Omental fat pad (tissue), 4 donors: ENCODE results near the gene METTL3. TPM values are rescaled to one million over a fixed set of nuclear protein-coding genes. Genes with fewer than 3 reads are reported as not detected.

Experiments
- ATAC-seq: fragments of 150-250 bp; one replicate; pipeline ENCODE4 v1.9.1; 2016; ENCODE audit warnings: mild to moderate bottlenecking, moderate library complexity; ENCODE audit not compliant: low FRiP score
- DNase-seq: peaks from one replicate; pipeline ENCODE4 v3.0.0-alpha.2; 2019; ENCODE audit warnings: low spot score
- total RNA-seq, 4 donors: library from RNA; depleted of rRNA; stranded (reverse); fragments of >200 nt; gene quantifications; one replicate each; pipeline ENCODE4 v1.1.0, GENCODE V29; 2016
- TF ChIP-seq, protein P1 (sequence below), 3 donors: fragments of 450-650 bp; IDR thresholded peaks; one replicate each; pipeline ENCODE4 v1.5.1; 2016 to 2017; ENCODE audit warnings: antibody characterized with exemption in 3 of 3, mild to moderate bottlenecking in 3 of 3, moderate library complexity in 2 of 3

Gene METTL3
- total RNA-seq, 4 donors from 2014 or later: 39.5 to 71.4 (median 47.4) TPM

DNA sequence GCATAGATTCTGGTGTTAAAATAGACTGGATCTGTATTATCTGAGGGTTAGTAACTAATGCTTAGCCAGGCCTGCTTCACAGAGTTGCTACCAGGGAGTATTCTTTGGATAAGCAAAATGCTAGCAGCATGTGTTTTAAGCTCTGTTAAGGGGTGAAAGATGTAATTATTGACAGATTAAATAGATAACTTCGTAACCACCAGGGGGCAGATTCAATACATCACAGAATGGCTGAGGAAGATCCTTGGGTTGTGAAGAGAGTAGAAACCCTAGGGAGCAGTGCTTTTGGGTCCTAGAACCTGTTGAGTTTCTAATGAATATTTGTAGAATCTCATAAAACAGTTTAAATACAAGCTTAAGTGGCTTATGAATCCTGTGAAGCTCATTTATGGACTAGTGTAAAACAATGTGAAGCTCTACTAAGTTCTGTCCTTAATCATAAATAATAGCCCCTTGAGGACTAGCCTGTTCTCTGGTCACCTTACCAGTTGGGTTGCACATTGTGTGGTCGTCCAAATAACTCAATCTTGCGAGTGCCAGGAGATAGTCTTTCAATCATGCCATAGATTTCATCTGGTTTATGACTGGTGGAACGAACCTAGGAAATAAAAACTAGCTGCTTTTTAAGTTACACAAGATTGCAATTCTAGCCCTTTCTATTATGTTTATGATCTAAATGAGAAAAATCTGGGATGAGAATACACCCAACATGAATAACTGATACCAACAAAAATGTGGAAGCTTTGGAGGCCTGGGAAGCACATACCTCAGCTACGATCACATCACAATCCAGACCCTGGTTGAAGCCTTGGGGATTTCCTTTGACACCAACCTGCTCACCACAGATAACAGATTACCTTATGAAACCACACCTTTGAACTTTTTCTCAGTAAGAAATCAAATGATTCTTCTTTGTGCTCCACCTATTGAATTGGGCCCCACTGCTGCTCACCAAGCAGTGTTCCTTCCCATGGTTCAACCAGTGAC is 12.3 kb downstream of the METTL3 start:
- no peak for ATAC-seq
- TF ChIP-seq, protein P1, sequence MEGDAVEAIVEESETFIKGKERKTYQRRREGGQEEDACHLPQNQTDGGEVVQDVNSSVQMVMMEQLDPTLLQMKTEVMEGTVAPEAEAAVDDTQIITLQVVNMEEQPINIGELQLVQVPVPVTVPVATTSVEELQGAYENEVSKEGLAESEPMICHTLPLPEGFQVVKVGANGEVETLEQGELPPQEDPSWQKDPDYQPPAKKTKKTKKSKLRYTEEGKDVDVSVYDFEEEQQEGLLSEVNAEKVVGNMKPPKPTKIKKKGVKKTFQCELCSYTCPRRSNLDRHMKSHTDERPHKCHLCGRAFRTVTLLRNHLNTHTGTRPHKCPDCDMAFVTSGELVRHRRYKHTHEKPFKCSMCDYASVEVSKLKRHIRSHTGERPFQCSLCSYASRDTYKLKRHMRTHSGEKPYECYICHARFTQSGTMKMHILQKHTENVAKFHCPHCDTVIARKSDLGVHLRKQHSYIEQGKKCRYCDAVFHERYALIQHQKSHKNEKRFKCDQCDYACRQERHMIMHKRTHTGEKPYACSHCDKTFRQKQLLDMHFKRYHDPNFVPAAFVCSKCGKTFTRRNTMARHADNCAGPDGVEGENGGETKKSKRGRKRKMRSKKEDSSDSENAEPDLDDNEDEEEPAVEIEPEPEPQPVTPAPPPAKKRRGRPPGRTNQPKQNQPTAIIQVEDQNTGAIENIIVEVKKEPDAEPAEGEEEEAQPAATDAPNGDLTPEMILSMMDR (IDR thresholded peaks at IDR 0.05): peak in 1 of 3 donors; percentile 17
- no peak for DNase-seq

DNA sequence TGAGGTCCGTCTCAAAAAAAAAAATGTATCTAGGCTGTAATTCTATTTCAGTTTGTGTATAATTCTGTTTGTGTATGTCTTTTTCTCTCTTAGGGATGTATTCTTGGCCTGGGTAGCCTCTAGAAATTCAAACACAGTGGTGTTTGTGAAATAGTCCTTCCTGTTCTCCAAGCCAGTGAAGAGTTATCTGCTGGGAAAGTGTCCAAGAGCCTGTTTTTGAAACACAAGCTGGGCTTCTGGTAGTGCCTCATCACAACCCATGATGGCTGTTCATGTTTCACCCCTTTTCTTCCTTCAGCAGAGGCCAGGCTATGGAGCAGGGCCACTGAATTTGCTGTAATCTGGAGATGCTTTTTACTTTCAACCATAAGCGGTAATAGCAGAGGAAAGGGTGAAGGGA is 14.7 kb downstream of the METTL3 start:
- TF ChIP-seq, protein P1 (IDR thresholded peaks at IDR 0.05): no peak
- no peak for ATAC-seq
- DNase-seq: no peak

DNA sequence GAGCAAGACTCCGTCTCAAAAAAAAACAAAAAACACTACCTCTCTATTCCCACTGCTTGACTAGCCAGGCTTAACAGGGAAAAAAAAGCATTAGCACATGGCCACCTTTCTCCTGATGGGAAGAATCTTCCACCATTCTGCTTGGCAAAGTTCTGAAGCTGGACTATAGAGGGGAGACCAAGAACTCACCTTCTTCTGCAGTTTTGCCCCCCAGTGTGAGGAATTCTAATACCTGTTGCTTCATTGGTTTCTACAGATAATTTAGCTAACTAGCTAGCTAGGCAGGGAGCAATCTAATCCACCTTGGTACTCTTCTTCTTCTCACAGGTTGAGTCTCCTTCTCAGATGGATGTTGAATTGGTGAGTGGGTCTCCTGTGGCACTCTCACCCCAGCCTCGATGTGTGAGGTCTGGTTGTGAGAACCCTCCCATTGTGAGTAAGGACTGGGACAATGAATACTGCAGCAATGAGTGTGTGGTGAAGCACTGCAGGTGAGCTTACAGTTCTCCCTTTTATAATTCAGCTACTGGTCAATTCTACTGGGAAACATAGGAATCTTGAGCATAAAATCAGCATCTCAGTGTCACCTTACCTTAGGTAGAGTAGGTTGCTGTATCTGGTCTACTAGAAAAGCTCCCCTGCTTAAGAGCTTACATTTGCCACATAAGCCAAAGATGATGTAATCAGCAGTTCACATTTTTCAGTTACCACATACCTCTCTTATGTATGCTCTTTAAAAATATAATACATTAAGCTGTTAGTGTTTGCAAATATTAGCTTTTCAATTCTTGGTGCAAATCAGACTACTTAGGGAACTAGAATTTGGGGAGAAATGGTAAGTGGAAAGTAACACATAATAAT is 16.0 kb downstream of the METTL3 start:
- TF ChIP-seq, protein P1 (IDR thresholded peaks at IDR 0.05): no peak
- ATAC-seq (no peak), DNase-seq (no peak)

DNA sequence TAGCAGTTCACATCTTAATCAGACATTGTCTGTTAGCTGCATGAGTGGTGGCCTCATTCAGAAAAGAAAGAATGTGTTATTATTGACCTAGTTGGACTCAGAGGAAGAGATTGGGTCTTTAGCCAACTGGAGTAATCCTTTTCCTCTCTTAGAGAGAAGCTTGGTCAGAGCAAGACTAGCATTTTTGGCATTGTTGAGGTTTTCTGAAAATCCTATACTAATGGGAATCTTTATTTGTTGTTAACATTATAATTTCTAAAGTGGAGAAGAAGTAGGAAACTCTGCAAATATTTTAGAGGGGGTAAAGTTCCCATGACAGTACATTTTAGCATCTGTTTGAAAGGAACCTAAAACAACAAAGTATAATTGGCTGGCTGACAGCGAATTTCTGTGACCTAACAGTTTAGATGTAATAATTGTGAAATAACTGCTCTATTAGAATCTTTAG is 24.5 kb downstream of the METTL3 start:
- ATAC-seq: no peak
- TF ChIP-seq, protein P1 (IDR thresholded peaks at IDR 0.05): no peak
- DNase-seq: no peak

DNA sequence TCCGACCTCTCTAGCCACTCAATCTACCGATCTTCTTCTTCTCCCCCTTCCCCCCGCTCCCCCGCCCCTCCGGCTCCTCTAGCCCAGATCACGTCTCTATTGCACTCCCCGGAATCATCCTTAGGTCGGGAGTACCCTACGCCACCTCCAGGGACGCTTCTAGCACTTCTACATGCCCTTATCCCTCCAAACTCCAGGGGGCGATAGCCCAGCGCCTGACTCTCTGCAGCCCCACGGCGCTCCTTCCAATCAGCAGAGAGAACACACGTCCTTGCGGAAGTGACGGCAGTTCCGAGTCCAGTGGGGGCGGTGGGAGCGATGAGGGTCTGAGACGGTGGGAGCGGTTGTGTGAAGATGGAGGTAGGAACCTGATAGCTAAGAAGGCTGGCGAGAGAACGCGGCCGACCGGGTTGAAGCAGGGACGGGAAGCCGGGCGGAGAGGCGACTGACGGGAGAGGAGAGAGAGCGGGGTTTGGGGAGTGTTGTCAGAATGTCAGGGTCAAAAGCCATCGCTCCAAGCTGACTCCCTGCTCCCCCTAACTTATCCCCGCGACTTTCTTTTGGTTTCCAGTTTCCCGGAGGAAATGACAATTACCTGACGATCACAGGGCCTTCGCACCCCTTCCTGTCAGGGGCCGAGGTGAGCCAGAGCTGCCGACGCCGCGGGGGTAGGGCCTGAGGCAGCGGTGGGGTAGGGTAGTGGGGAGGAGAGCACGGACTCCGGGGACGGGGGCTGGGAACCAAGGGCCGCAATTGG is 34.0 kb downstream of the METTL3 start, which contains the start of the genes RAB2B and TOX4:
RAB2B (minus strand) TSS at position 35 of the 757 bp plus-strand sequence. CDS start 87 bp downstream, outside the sequence.
TOX4 (plus strand) TSS at position 271 of the 757 bp plus-strand sequence; CDS start at position 355, 84 bp downstream.
- ATAC-seq (peak; percentile 100), DNase-seq (peak; percentile 89)
- TF ChIP-seq, protein P1 (IDR thresholded peaks at IDR 0.05): peak in 2 of 3 donors; percentile 99

DNA sequence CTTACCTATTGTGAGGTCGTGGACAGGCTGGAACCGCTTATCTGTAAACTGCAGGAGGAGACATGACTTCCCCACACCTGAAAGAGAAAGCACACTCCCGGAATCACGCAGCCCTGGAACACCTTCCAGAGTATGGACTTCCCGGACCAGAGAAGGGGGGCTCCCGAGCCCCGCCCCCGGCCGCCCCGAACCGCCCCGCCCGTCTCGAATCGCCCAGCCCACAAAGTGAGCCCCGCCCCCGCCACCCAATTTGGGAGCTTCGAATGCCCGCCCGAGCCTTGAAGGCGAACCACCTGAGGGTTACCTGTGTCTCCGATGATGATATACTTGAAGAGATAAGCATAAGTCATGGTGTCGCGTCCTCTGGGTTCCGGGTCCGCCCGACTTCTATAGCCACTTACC is 34.6 kb downstream of the METTL3 start:
- TF ChIP-seq, protein P1 (IDR thresholded peaks at IDR 0.05): no peak
- DNase-seq: peak; percentile 83
- peak; percentile 93 for ATAC-seq
